Esophagus squamous epithelium (tissue), 5 donors: ENCODE results near the gene MAP7D1. TPM values are rescaled to one million over a fixed set of nuclear protein-coding genes. Genes with fewer than 3 reads are reported as not detected.
A peak's percentile ranks its signal among the peaks of the same experiment; 100 is the strongest.
"Not testable (repeated sequence)": the region's sequence is repeated elsewhere in the genome, so short reads cannot be mapped to it uniquely, and the experiment has no call there.

ENCODE experiments used
- DNase-seq: peaks from one replicate; lab custom pipeline; 2025; lab: John Stamatoyannopoulos, UW
- H3K27ac ChIP-seq, 4 donors: fragments of 200-600 bp; sonication (generic); one replicate each; pipeline ENCODE4 v1.5.1; 2016 to 2019; ENCODE audit warnings: mild to moderate bottlenecking in 1 of 4
- H3K27me3 ChIP-seq, 4 donors: fragments of 200-600 bp; sonication (generic); 1 replicate in 3 of 4; 2 replicates in 1 of 4; pipeline versions ENCODE4 v1.5.1 to v1.6.0; 2017 to 2021; ENCODE audit warnings: antibody characterized with exemption in 1 of 4
- H3K36me3 ChIP-seq, 3 donors: fragments of 200-600 bp; sonication (generic); one replicate each; pipeline ENCODE4 v1.5.1; 2016 to 2019
- H3K4me1 ChIP-seq, 3 donors: fragments of 200-600 bp; sonication (generic); one replicate each; pipeline ENCODE4 v1.5.1; 2017 to 2019
- H3K4me3 ChIP-seq, 4 donors: fragments of 200-600 bp; sonication (generic); 1 replicate in 3 of 4; 2 replicates in 1 of 4; pipeline ENCODE4 v1.5.1; 2016 to 2019; ENCODE audit warnings: mild to moderate bottlenecking in 2 of 4, moderate library complexity in 1 of 4
- H3K9me3 ChIP-seq, 3 donors: fragments of 200-600 bp; sonication (generic); one replicate each; pipeline ENCODE4 v1.5.1; 2016 to 2019
- CTCF ChIP-seq, 6 experiments: fragments of 450-650 bp in 4 of 6; fragments of 200-600 bp in 2 of 6; sonication (generic) in 2 of 6; IDR thresholded peaks; one replicate each; pipeline ENCODE4 v1.5.1; 2016 to 2019; ENCODE audit warnings: antibody characterized with exemption in 6 of 6, mild to moderate bottlenecking in 4 of 6, moderate library complexity in 4 of 6
- POLR2A ChIP-seq, 4 donors: fragments of 450-650 bp; IDR thresholded peaks; one replicate each; pipeline ENCODE4 v1.6.1; 2017; ENCODE audit warnings: antibody characterized with exemption in 4 of 4, mild to moderate bottlenecking in 4 of 4, moderate library complexity in 3 of 4
- WGBS, 2 donors: methylation state at CpG; one replicate each; pipeline ENCODE4 v1.1.5; 2018; 5-methylcytosine and 5-hydroxymethylcytosine counted together
- intact Hi-C: fragments of 100-400 bp; cut with DNase I; formaldehyde crosslinking; loops from one replicate; pipeline ENCODE4 v1.15.0; 2022
- total RNA-seq, 4 donors: library from RNA; depleted of rRNA; stranded (reverse); fragments of >200 nt; gene quantifications; one replicate each; pipeline ENCODE4 v1.1.0, GENCODE V29; 2016
- donor health status: DM: yes; HTN: yes; CAD: no.

The MAP7D1 gene
- total RNA-seq, 4 donors from 2014 or later: 59.4 to 180 (median 92.9) TPM

GRCh38 chr1:36212782-36213181 is 56.8 kb downstream of the MAP7D1 start:
- no peak for DNase-seq
- Histone ChIP-seq H3K4me3 (no peak overlapping the region), H3K27ac (no peak overlapping the region), H3K36me3 (no peaks in the 10 kb centered on the region), H3K27me3 (no peaks in the 10 kb centered on the region), H3K4me1 (peaks cover 0 to 17% (median 0%) of the 10 kb centered on the region in 3 donors), H3K9me3 (no peaks in the 10 kb centered on the region)
- intact Hi-C loops: no loop called here
- 64 to 67% methylated on average over 2 of the region's 2 CpGs for WGBS, 2 donors
- no peak for TF ChIP-seq POLR2A (IDR thresholded peaks at IDR 0.05)
- TF ChIP-seq CTCF (IDR thresholded peaks at IDR 0.05): no peak

GRCh38 chr1:36217670-36218069 is 61.7 kb downstream of the MAP7D1 start:
- intact Hi-C loops: no loop called here
- WGBS, 2 donors: 54 to 57% methylated on average over 2 of the region's 2 CpGs
- TF ChIP-seq POLR2A (IDR thresholded peaks at IDR 0.05) (no peak), CTCF (IDR thresholded peaks at IDR 0.05) (peak in 1 of 6 experiments; percentile 32)
- H3K36me3 ChIP-seq: no peaks in the 10 kb centered on the region
- H3K4me3 ChIP-seq: no peak overlapping the region
- no peak overlapping the region for H3K27ac ChIP-seq
- no peaks in the 10 kb centered on the region for H3K9me3 ChIP-seq
- H3K4me1 ChIP-seq: peaks cover 0 to 7% (median under 1%) of the 10 kb centered on the region in 3 donors
- no peaks in the 10 kb centered on the region for H3K27me3 ChIP-seq
- no peak for DNase-seq

- H3K9me3 ChIP-seq, DNase-seq, intact Hi-C loops, H3K36me3 ChIP-seq, H3K4me3 ChIP-seq, H3K27me3 ChIP-seq: not testable (repeated sequence)
- Histone ChIP-seq H3K4me1 (peaks cover 6 to 31% (median 24%) of the 10 kb centered on the region in 3 donors), H3K27ac (peak overlapping the region in 1 of 4 donors; percentile 98)
- WGBS, 2 donors: 68 to 83% methylated on average over 7 of the region's 7 CpGs
Measured at GRCh38 chr1:36221901-36222300, 65.9 kb downstream of the MAP7D1 start.

GRCh38 chr1:36222481-36223380 is 66.8 kb downstream of the MAP7D1 start:
- Histone ChIP-seq H3K27me3 (no peaks in the 10 kb centered on the region), H3K36me3 (peaks cover 0 to 18% (median 0%) of the 10 kb centered on the region in 3 donors), H3K9me3 (no peaks in the 10 kb centered on the region), H3K4me1 (peaks cover 6 to 39% (median 25%) of the 10 kb centered on the region in 3 donors), H3K4me3 (peak overlapping the region; percentile 31 to 97 (median 68)), H3K27ac (peak overlapping the region; percentile 85 to 99 (median 97))
- DNase-seq: no peak
- intact Hi-C loops: no loop called here
- TF ChIP-seq POLR2A (IDR thresholded peaks at IDR 0.05): no peak
- no peak for TF ChIP-seq CTCF (IDR thresholded peaks at IDR 0.05)
- WGBS, 2 donors: 78 to 86% methylated on average over 24 to 31 of the region's 33 CpGs

GRCh38 chr1:36223381-36223995 is 67.5 kb downstream of the MAP7D1 start:
- TF ChIP-seq POLR2A (IDR thresholded peaks at IDR 0.05) (peak in 2 of 4 donors; percentile 2 to 18), CTCF (IDR thresholded peaks at IDR 0.05) (no peak)
- Histone ChIP-seq H3K27me3 (no peaks in the 10 kb centered on the region), H3K4me1 (peaks cover 6 to 47% (median 25%) of the 10 kb centered on the region in 3 donors), H3K9me3 (no peaks in the 10 kb centered on the region), H3K4me3 (peak overlapping the region; percentile 31 to 97 (median 68)), H3K27ac (peak overlapping the region; percentile 85 to 99 (median 97)), H3K36me3 (peaks cover 0 to 25% (median 4%) of the 10 kb centered on the region in 3 donors)
- intact Hi-C loops: no loop called here
- no peak for DNase-seq
- 1 to 2% methylated on average over 16 of the region's 16 CpGs for WGBS, 2 donors
